Loucy (cell line): Measurements from ENCODE around the gene ANKRD39.

ENCODE experiments used
- H2AFZ ChIP-seq: fragments of 200-600 bp; sonication (generic); 2 replicates; pipeline ENCODE4 v1.6.0; 2016; ENCODE audit warnings: antibody characterized with exemption, mild to moderate bottlenecking, low read length, moderate library complexity
- H3F3A ChIP-seq: fragments of 200-600 bp; 2 replicates; pipeline ENCODE4 v1.6.0; 2016; ENCODE audit warnings: antibody characterized with exemption, low read depth, mild to moderate bottlenecking
- H3K27me3 ChIP-seq: fragments of 200-600 bp; sonication (generic); 2 replicates; pipeline ENCODE4 v1.6.1; 2014; ENCODE audit warnings: low read length, mild to moderate bottlenecking; ENCODE audit not compliant: insufficient read depth, poor library complexity, severe bottlenecking
- H3K36me3 ChIP-seq: fragments of 200-600 bp; sonication (generic); 2 replicates; pipeline ENCODE4 v1.6.1; 2016; ENCODE audit warnings: low read length; ENCODE audit not compliant: insufficient read depth
- H3K4me1 ChIP-seq: fragments of 200-600 bp; sonication (generic); 2 replicates; pipeline ENCODE4 v1.5.1; 2014; ENCODE audit warnings: low read length, mild to moderate bottlenecking; ENCODE audit not compliant: insufficient read depth, poor library complexity, severe bottlenecking
- H3K4me2 ChIP-seq: fragments of 200-600 bp; sonication (generic); 2 replicates; pipeline ENCODE4 v1.6.0; 2014; ENCODE audit warnings: antibody characterized with exemption, low read length, low read depth, mild to moderate bottlenecking; ENCODE audit not compliant: poor library complexity, severe bottlenecking
- H3K4me3 ChIP-seq: fragments of 200-600 bp; sonication (generic); 2 replicates; pipeline ENCODE4 v1.5.1; 2014; ENCODE audit warnings: low read length, mild to moderate bottlenecking, mixed read lengths; ENCODE audit not compliant: poor library complexity, severe bottlenecking
- H3K79me2 ChIP-seq: fragments of 200-600 bp; sonication (generic); 2 replicates; pipeline ENCODE4 v1.6.1; 2014; ENCODE audit warnings: low read length; ENCODE audit not compliant: insufficient read depth
- H3K9ac ChIP-seq: fragments of 200-600 bp; sonication (generic); 2 replicates; pipeline ENCODE4 v1.6.0; 2014; ENCODE audit warnings: mild to moderate bottlenecking, low read depth, low read length, moderate library complexity; ENCODE audit not compliant: poor library complexity, severe bottlenecking
- H3K9me2 ChIP-seq: fragments of 200-600 bp; sonication (generic); replicated peaks from 2 replicates; pipeline ENCODE4 v1.6.1; 2016; ENCODE audit warnings: low read depth, low read length, mixed read lengths
- H3K9me3 ChIP-seq: fragments of 200-600 bp; sonication (generic); 2 replicates; pipeline ENCODE4 v1.6.1; 2014; ENCODE audit warnings: mild to moderate bottlenecking, antibody characterized with exemption, low read length, low read depth; ENCODE audit not compliant: insufficient read depth
- H4K20me1 ChIP-seq: fragments of 200-600 bp; sonication (generic); 2 replicates; pipeline ENCODE4 v1.6.0; 2014; ENCODE audit warnings: antibody characterized with exemption, low read length, mild to moderate bottlenecking; ENCODE audit not compliant: insufficient read depth, poor library complexity, severe bottlenecking
- EZH2phosphoT487 ChIP-seq: fragments of 200-600 bp; IDR thresholded peaks from 2 replicates; pipeline ENCODE4 v1.6.1; 2018; ENCODE audit warnings: antibody characterized with exemption, mild to moderate bottlenecking, moderate library complexity, borderline replicate concordance
- TF ChIP-seq, protein P1 (sequence below): fragments of 200-600 bp; sonication (generic); conservative IDR thresholded peaks from 2 replicates; pipeline ENCODE4 v1.5.1; 2014; ENCODE audit warnings: mild to moderate bottlenecking, antibody characterized with exemption, low read length

Gene ANKRD39

DNA sequence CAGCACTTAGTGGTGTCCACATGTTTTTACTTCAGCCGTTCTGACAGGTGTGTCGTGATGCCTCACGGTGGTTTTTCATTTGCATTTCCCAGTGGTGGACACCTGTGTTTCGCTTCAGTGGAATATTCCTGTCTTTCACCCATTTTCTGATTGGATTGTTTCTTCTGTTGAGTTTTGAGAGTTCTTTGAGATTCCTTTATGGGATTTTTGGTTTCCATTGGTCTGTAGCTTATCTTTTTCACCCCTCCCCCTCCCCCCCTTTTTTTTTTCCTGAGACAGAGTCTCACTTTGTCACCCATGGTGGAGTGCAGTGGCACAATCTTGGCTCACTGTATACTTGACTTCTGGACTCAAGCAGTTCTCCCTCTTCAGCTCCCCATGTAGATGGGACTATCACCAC lies 22.0 kb downstream of the ANKRD39 start:
- no peaks in the 10 kb centered on the region for H3K9me2 ChIP-seq
- TF ChIP-seq, protein P1, sequence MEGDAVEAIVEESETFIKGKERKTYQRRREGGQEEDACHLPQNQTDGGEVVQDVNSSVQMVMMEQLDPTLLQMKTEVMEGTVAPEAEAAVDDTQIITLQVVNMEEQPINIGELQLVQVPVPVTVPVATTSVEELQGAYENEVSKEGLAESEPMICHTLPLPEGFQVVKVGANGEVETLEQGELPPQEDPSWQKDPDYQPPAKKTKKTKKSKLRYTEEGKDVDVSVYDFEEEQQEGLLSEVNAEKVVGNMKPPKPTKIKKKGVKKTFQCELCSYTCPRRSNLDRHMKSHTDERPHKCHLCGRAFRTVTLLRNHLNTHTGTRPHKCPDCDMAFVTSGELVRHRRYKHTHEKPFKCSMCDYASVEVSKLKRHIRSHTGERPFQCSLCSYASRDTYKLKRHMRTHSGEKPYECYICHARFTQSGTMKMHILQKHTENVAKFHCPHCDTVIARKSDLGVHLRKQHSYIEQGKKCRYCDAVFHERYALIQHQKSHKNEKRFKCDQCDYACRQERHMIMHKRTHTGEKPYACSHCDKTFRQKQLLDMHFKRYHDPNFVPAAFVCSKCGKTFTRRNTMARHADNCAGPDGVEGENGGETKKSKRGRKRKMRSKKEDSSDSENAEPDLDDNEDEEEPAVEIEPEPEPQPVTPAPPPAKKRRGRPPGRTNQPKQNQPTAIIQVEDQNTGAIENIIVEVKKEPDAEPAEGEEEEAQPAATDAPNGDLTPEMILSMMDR, result no peak
- TF ChIP-seq EZH2phosphoT487, result no peak

DNA sequence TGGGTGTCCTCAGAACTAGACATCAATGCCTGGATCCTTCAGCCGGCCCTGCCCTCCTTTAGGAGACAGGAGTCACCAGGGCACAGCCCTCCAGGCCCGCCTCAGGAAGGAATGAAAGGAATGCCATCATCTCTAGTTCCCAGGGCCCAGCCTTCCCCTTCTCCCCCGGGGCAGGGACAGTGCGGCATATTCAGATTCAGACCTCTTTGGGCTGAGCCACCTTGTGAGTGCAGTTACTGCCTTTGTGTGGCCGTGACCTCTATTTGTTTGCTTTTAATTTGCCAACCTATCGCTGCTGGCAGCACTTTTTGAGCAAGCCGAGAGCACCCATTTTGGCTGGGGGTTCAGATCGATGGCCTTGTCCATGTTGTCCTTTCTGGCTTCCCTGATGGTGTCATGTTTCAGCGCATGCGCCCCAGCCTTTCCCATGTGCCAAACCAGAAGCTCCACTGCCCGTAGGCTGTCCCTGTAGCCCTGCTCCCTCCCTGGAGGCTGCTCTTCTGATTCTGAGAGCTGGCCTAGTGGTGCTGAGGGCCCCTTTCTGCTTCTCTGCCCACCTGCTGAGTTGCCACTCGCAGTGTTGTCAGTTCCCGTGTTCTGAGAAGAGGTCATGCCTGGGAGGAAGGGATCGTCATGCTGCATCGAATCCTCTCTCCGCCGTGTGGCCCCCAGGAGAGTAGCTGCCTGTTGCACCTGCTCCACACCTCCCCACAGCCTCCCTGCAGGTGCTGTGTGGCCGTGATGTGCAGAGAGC lies 24.9 kb downstream of the ANKRD39 start:
- Histone ChIP-seq H3K9ac (no peak overlapping the region), H3K9me3 (no peaks in the 10 kb centered on the region), H3K4me2 (no peak overlapping the region), H3K9me2 (no peaks in the 10 kb centered on the region), H3K4me1 (no peaks in the 10 kb centered on the region), H2AFZ (no peak overlapping the region), H3K79me2 (no peaks in the 10 kb centered on the region), H3K36me3 (peaks cover 64% of the 10 kb centered on the region; the same call in 1 of the 2 replicates), H3F3A (no peaks in the 10 kb centered on the region), H3K4me3 (no peak overlapping the region), H4K20me1 (no peaks in the 10 kb centered on the region), H3K27me3 (no peaks in the 10 kb centered on the region)
- TF ChIP-seq, protein P1, result no peak
- no peak for TF ChIP-seq EZH2phosphoT487

More for the DNA sequence above, 22.0 kb downstream of the ANKRD39 start:
- no peaks in the 10 kb centered on the region for H3K9me3 ChIP-seq
- H3K4me3 ChIP-seq, result no peak overlapping the region
- no peaks in the 10 kb centered on the region for H3K79me2 ChIP-seq
- no peaks in the 10 kb centered on the region for H3K27me3 ChIP-seq
- no peak overlapping the region for H2AFZ ChIP-seq
- no peaks in the 10 kb centered on the region for H4K20me1 ChIP-seq
- no peak overlapping the region for H3K9ac ChIP-seq
- H3F3A ChIP-seq, result no peaks in the 10 kb centered on the region
- no peaks in the 10 kb centered on the region for H3K4me1 ChIP-seq
- no peak overlapping the region for H3K4me2 ChIP-seq
- H3K36me3 ChIP-seq, result peaks cover 37% of the 10 kb centered on the region; the same call in 1 of the 2 replicates

DNA sequence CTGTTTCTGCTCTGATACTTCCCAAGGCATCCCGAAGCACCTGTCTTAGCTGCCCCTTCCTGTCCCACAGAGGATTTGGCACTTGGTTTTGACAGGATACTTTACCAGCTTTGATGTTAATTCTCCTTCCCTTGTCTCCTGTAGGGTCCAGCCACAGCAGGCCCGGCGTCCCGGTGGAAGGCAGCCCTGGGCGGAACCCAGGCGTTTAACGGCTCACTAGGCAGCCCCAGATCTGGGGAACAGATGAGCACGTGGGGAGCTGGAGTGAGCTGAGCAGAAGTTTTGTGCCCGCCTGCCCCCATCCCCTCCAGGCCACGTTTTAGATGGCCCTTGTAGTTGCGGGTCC lies 25.4 kb downstream of the ANKRD39 start:
- H3K36me3 ChIP-seq, result peaks cover 69% of the 10 kb centered on the region

More for the DNA sequence above, 25.4 kb downstream of the ANKRD39 start:
- Histone ChIP-seq H2AFZ (no peak overlapping the region), H3K9me3 (no peaks in the 10 kb centered on the region), H3K9ac (no peak overlapping the region), H3K4me3 (no peak overlapping the region), H3F3A (no peaks in the 10 kb centered on the region), H3K4me2 (no peak overlapping the region), H4K20me1 (no peaks in the 10 kb centered on the region), H3K79me2 (no peaks in the 10 kb centered on the region), H3K4me1 (no peaks in the 10 kb centered on the region), H3K27me3 (no peaks in the 10 kb centered on the region), H3K9me2 (no peaks in the 10 kb centered on the region)
- TF ChIP-seq, protein P1, result no peak
